GM12878 (cell line): ENCODE results near the gene SPINK6. TPM values are rescaled to one million over a fixed set of nuclear protein-coding genes. Genes with fewer than 3 reads are reported as not detected.

Experiments used
- ATAC-seq: fragments of 200-7000 bp; cut with Tn5 transposase; 3 replicates; pipeline ENCODE4 v1.9.1; 2020; ENCODE audit warnings: mild to moderate bottlenecking, moderate library complexity
- BruUV-seq: library from RNA; stranded (reverse); fragments of 400-500 nt; replicated peaks from 2 replicates; lab custom pipeline; 2021; lab: Mats Ljungman, UMichigan
- CTCF ChIA-PET: fragments of 300-600 bp; sonication (Branson Sonifier 250); formaldehyde crosslinking; extraction: SDS; loops from one replicate; lab custom pipeline; 2021; ENCODE audit warnings: inconsistent platforms; lab: Yijun Ruan, JAX
- POLR2A ChIA-PET: fragments of 350-600 bp; formaldehyde crosslinking; extraction: SDS; loops from one replicate; lab custom pipeline; 2021; ENCODE audit warnings: inconsistent platforms; lab: Charles Lee
- RAD21 ChIA-PET: fragments of 300-600 bp; sonication (Branson Sonifier 250); formaldehyde crosslinking; loops from one replicate; lab custom pipeline; 2023; ENCODE audit warnings: antibody characterized with exemption; ENCODE audit not compliant: unreplicated experiment; lab: Charles Lee
- SMC1A ChIA-PET: fragments of 300-600 bp; sonication (Branson Sonifier 250); formaldehyde crosslinking; loops from one replicate; lab custom pipeline; 2023; ENCODE audit not compliant: unreplicated experiment, uncharacterized antibody; lab: Charles Lee
- DNase-seq: peaks from one replicate; pipeline ENCODE4 v3.0.0-alpha.2; 2011; ENCODE audit warnings: low read depth, low spot score
- FAIRE-seq: peaks from 3 replicates; lab custom pipeline; 2011; peaks lifted over from hg19 to GRCh38; lab: Jason Lieb, UNC
- H2AFZ ChIP-seq: 2 replicates; pipeline ENCODE4 v1.6.0; 2011; ENCODE audit warnings: low read depth, low read length, control low read depth; ENCODE audit not compliant: control insufficient read depth
- H3K27ac ChIP-seq: 2 replicates; pipeline ENCODE4 v1.5.1; 2011; ENCODE audit warnings: control low read depth; ENCODE audit not compliant: control insufficient read depth, insufficient read depth
- H3K27me3 ChIP-seq, 2 experiments: replicated peaks in 1 of 2; 2 replicates each; pipeline versions ENCODE4 v1.6.0 to v1.6.1; 2011; ENCODE audit warnings: low read length in 1 of 2; ENCODE audit not compliant: control insufficient read depth in 2 of 2, insufficient read depth in 2 of 2
- H3K36me3 ChIP-seq, 2 experiments: 2 replicates each; pipeline ENCODE4 v1.5.1; 2011; ENCODE audit warnings: low read length in 1 of 2; ENCODE audit not compliant: control insufficient read depth in 2 of 2, insufficient read depth in 2 of 2
- H3K4me1 ChIP-seq: 2 replicates; pipeline ENCODE4 v1.6.1; 2011; ENCODE audit warnings: mild to moderate bottlenecking, low read length, moderate library complexity, mixed read lengths; ENCODE audit not compliant: control insufficient read depth, insufficient read depth
- H3K4me2 ChIP-seq: 2 replicates; pipeline ENCODE4 v1.6.0; 2011; ENCODE audit warnings: control low read depth; ENCODE audit not compliant: control insufficient read depth, insufficient read depth
- H3K4me3 ChIP-seq: fragments of 200-600 bp; sonication (generic); 2 replicates; pipeline ENCODE4 v1.5.1; 2016
- H3K79me2 ChIP-seq: 2 replicates; pipeline ENCODE4 v1.6.0; 2011; ENCODE audit warnings: low read length; ENCODE audit not compliant: control insufficient read depth, insufficient read depth
- H3K9ac ChIP-seq: 2 replicates; pipeline ENCODE4 v1.8.0; 2011; ENCODE audit warnings: low read length, control low read depth, mixed read lengths; ENCODE audit not compliant: control insufficient read depth, insufficient read depth
- H3K9me3 ChIP-seq: replicated peaks from 3 replicates; pipeline ENCODE4 v1.5.1; 2011; ENCODE audit warnings: mild to moderate bottlenecking, low read length; ENCODE audit not compliant: control insufficient read depth, insufficient read depth
- H4K20me1 ChIP-seq: 2 replicates; pipeline ENCODE4 v1.6.0; 2011; ENCODE audit not compliant: control insufficient read depth, insufficient read depth
- BMI1 ChIP-seq: fragments of 450-650 bp; IDR thresholded peaks from 2 replicates; pipeline ENCODE4 v1.6.1; 2016; ENCODE audit warnings: mild to moderate bottlenecking, moderate library complexity, borderline replicate concordance
- CEBPB ChIP-seq, 2 experiments: fragments of 150-350 bp in 1 of 2; IDR thresholded peaks; 2 replicates each; pipeline ENCODE4 v1.6.1; 2012 to 2014; ENCODE audit warnings: low read depth in 2 of 2, low read length in 2 of 2, borderline replicate concordance in 1 of 2, inconsistent platforms in 1 of 2
- CHD2 ChIP-seq: IDR thresholded peaks from 2 replicates; pipeline ENCODE4 v1.6.1; 2011; ENCODE audit warnings: low read depth, low read length, improper control_type of control experiment, borderline replicate concordance
- DPF2 ChIP-seq: fragments of 450-650 bp; IDR thresholded peaks from 2 replicates; pipeline ENCODE4 v1.6.1; 2017; ENCODE audit warnings: mild to moderate bottlenecking
- EGR1 ChIP-seq, 2 experiments: IDR thresholded peaks; 1 replicate in 1 of 2; 2 replicates in 1 of 2; pipeline ENCODE4 v1.6.1; 2011 to 2012; ENCODE audit warnings: low read depth in 2 of 2, low read length in 2 of 2, borderline replicate concordance in 1 of 2, mild to moderate bottlenecking in 1 of 2, moderate library complexity in 1 of 2
- EZH2 ChIP-seq: IDR thresholded peaks from 2 replicates; pipeline ENCODE4 v1.6.1; 2012; ENCODE audit warnings: low read depth, mild to moderate bottlenecking, control low read depth, inconsistent platforms, low read length, borderline replicate concordance; ENCODE audit not compliant: control insufficient read depth
- HDAC6 ChIP-seq: fragments of 200-600 bp; sonication (generic); IDR thresholded peaks from one replicate; pipeline ENCODE4 v1.8.0; 2017; ENCODE audit warnings: antibody characterized with exemption; ENCODE audit not compliant: unreplicated experiment
- MTA2 ChIP-seq: fragments of 450-650 bp; IDR thresholded peaks from 2 replicates; pipeline ENCODE4 v1.6.1; 2016; ENCODE audit warnings: low read depth, mild to moderate bottlenecking, moderate library complexity
- MYB ChIP-seq: fragments of 150-350 bp; IDR thresholded peaks from 2 replicates; pipeline ENCODE4 v1.6.1; 2014; ENCODE audit warnings: mild to moderate bottlenecking, low read depth, low read length, borderline replicate concordance
- NR2C2 ChIP-seq: IDR thresholded peaks from 2 replicates; pipeline ENCODE4 v1.6.1; 2011; ENCODE audit warnings: borderline replicate concordance, low read depth; ENCODE audit not compliant: control insufficient read depth, insufficient read length
- RCOR1 ChIP-seq: conservative IDR thresholded peaks from 2 replicates; pipeline ENCODE4 v1.6.1; 2012; ENCODE audit warnings: low read depth, low read length, improper control_type of control experiment
- SIX5 ChIP-seq: IDR thresholded peaks from 2 replicates; pipeline ENCODE4 v1.6.1; 2011; ENCODE audit warnings: mild to moderate bottlenecking, low read depth, low read length, moderate library complexity; ENCODE audit not compliant: severe bottlenecking
- SMAD5 ChIP-seq: IDR thresholded peaks from 2 replicates; pipeline ENCODE4 v1.6.1; 2016; ENCODE audit warnings: antibody characterized with exemption, low read depth
- SP1 ChIP-seq: IDR thresholded peaks from one replicate; pipeline ENCODE4 v1.6.1; 2011; ENCODE audit warnings: low read depth, low read length
- SREBF2 ChIP-seq: IDR thresholded peaks from 2 replicates; pipeline ENCODE4 v1.6.1; 2012; ENCODE audit warnings: mild to moderate bottlenecking, low read length
- TCF12 ChIP-seq: IDR thresholded peaks from 2 replicates; pipeline ENCODE4 v1.6.1; 2011; ENCODE audit warnings: low read depth, mild to moderate bottlenecking, low read length
- WGBS: methylation state at CpG from one replicate; pipeline ENCODE4 v1.1.6; 2016; ENCODE audit warnings: low lambda C conversion rate; ENCODE audit not compliant: insufficient replicate concordance, insufficient coverage; ENCODE audit errors: missing lambda C conversion rate; 5-methylcytosine and 5-hydroxymethylcytosine counted together
- in situ Hi-C: fragments of 300-500 bp; cut with MboI; formaldehyde crosslinking; loops from 9 replicates; pipeline ENCODE4 v1.14.3; 2018; ENCODE audit warnings: mixed read lengths
- intact Hi-C: fragments of 100-400 bp; cut with micrococcal nuclease; formaldehyde crosslinking; loops from one replicate; pipeline ENCODE4 v1.14.2; 2022; ENCODE audit not compliant: unreplicated experiment
- polyA plus RNA-seq, 11 experiments: library from polyadenylated mRNA; depleted of rRNA in 4 of 11; unstranded in 6 of 11; stranded (reverse) in 5 of 11; fragments of >200 nt; fragmentation: Nextera tagmentation in 4 of 11; fragmentation: Illumina TruSeq in 1 of 11; extraction: Ambion mirVana in 4 of 11; extraction: Trizol in 1 of 11; gene quantifications; 1 replicate in 1 of 11; 2 replicates in 10 of 11; pipeline versions ENCODE4 v1.2.1 to v1.2.3, GENCODE V29; 2011 to 2016; ENCODE audit warnings: inconsistent platforms in 2 of 11, missing spikeins in 2 of 11, low read depth in 1 of 11
- total RNA-seq, 4 experiments: library from RNA; depleted of rRNA in 3 of 4; stranded (reverse); fragments of >200 nt in 3 of 4; fragmentation: Illumina TruSeq in 1 of 4; extraction: Trizol in 1 of 4; gene quantifications; 2 replicates each; pipeline versions ENCODE4 v1.2.1 to v1.2.3, GENCODE V29; 2013 to 2021

The SPINK6 gene
- total and polyA plus RNA-seq, 10 of the 15 experiments (the other 5 are each of a cell fraction or from before 2014, with no cell fraction given), result not detected

- no peak for TF ChIP-seq CEBPB (IDR thresholded peaks at IDR 0.05; ENCODE audit: borderline replicate concordance in 1 of 2, low read depth in 2 of 2, low read length in 2 of 2)
- TF ChIP-seq SIX5, result no peak
- TF ChIP-seq, all 136 proteins: peak for 0
Observed at GRCh38 chr5:148238418-148238794, 35.6 kb downstream of the SPINK6 start, which contains the start of gene MARCOL (continued).

GRCh38 chr5:148248894-148249293 is 46.1 kb downstream of the SPINK6 start:
- DNase-seq (no peak), FAIRE-seq (no peak), ATAC-seq (no peak)
- in situ Hi-C loops, result no loop called here
- 21% methylated on average over 2 of the region's 2 CpGs for WGBS
- intact Hi-C loops, result no loop called here
- no peaks in the 10 kb centered on the region for H3K4me1 ChIP-seq
- no peaks in the 10 kb centered on the region for H3K9me3 ChIP-seq
- no peak overlapping the region for H2AFZ ChIP-seq
- no peaks in the 10 kb centered on the region for H4K20me1 ChIP-seq
- TF ChIP-seq EZH2, result no peak
- TF ChIP-seq EGR1 (IDR thresholded peaks at IDR 0.05; ENCODE audit: borderline replicate concordance in 1 of 2, low read depth in 2 of 2, low read length in 2 of 2), result no peak
- no peak for TF ChIP-seq SREBF2
- TF ChIP-seq RCOR1, result no peak
- TF ChIP-seq NR2C2, result no peak
- TF ChIP-seq SP1, result no peak
- no peak for TF ChIP-seq HDAC6
- TF ChIP-seq DPF2, result no peak
- TF ChIP-seq MYB, result no peak
- no peak for TF ChIP-seq SMAD5
- TF ChIP-seq MTA2, result no peak
- TF ChIP-seq CHD2, result no peak
- no peak for TF ChIP-seq BMI1
- no peak for TF ChIP-seq TCF12
- no peaks in the 10 kb centered on the region for H3K79me2 ChIP-seq
- no TSS peak for BruUV-seq
- ChIA-PET RAD21 (no interaction called here), SMC1A (no interaction called here), POLR2A (no interaction called here), CTCF (no interaction called here)
- no peak overlapping the region for H3K4me3 ChIP-seq
- no peak overlapping the region for H3K9ac ChIP-seq
- H3K36me3 ChIP-seq, result no peaks in the 10 kb centered on the region
- H3K27me3 ChIP-seq, result no peaks in the 10 kb centered on the region
- H3K27ac ChIP-seq, result no peak overlapping the region
- H3K4me2 ChIP-seq, result no peak overlapping the region
